HepG2 (cell line): Measurements from ENCODE around the gene ZNF91. TPM values are rescaled to one million over a fixed set of nuclear protein-coding genes. Genes with fewer than 3 reads are reported as not detected.
"Not testable (repeated sequence)": the region's sequence is repeated elsewhere in the genome, so short reads cannot be mapped to it uniquely, and the experiment has no call there.

Experiments used
- ATAC-seq: fragments of 200-7000 bp; cut with Tn5 transposase; 3 replicates; pipeline ENCODE4 v1.9.1; 2020; ENCODE audit warnings: mild to moderate bottlenecking, moderate library complexity
- BruUV-seq: library from RNA; stranded (reverse); fragments of 400-500 nt; replicated peaks from 2 replicates; lab custom pipeline; 2021; lab: Mats Ljungman, UMichigan
- CTCF ChIA-PET: fragments of 300-600 bp; formaldehyde crosslinking; extraction: SDS; loops from one replicate; lab custom pipeline; 2021; ENCODE audit warnings: low total read pairs, inconsistent platforms, low intra/inter-chr PET ratio; lab: Yijun Ruan, JAX
- POLR2A ChIA-PET: fragments of 350-600 bp; sonication (Branson Sonifier 250); formaldehyde crosslinking; loops from one replicate; lab custom pipeline; 2020; ENCODE audit warnings: antibody characterized with exemption, inconsistent platforms; lab: Yijun Ruan, JAX
- DNase-seq: peaks from one replicate; pipeline ENCODE4 v3.0.0-alpha.2; 2015; ENCODE audit warnings: low spot score
- FAIRE-seq: peaks from 3 replicates; lab custom pipeline; 2011; peaks lifted over from hg19 to GRCh38; lab: Jason Lieb, UNC
- H2AFZ ChIP-seq: one replicate; pipeline ENCODE4 v1.6.1; 2011; ENCODE audit warnings: low read length, inconsistent platforms
- H3K27ac ChIP-seq: fragments of 300-600 bp; 3 replicates; pipeline ENCODE4 v1.8.0; 2011; ENCODE audit warnings: mixed run types, mild to moderate bottlenecking, mixed read lengths, low read length, inconsistent platforms; ENCODE audit not compliant: insufficient read depth; ENCODE audit errors: extremely low read length
- H3K27me3 ChIP-seq, 2 experiments: fragments of 200-600 bp in 1 of 2; 2 replicates in 1 of 2; 3 replicates in 1 of 2; pipeline versions ENCODE4 v1.6.0 to v1.8.0; 2011; ENCODE audit warnings: low read length in 2 of 2, mild to moderate bottlenecking in 2 of 2, moderate library complexity in 2 of 2, inconsistent platforms in 1 of 2; ENCODE audit not compliant: insufficient read depth in 2 of 2, control insufficient read depth in 1 of 2
- H3K36me3 ChIP-seq, 2 experiments: fragments of 200-600 bp in 1 of 2; replicated peaks in 1 of 2; 2 replicates in 1 of 2; 3 replicates in 1 of 2; pipeline versions ENCODE4 v1.5.1 to v1.8.0; 2011; ENCODE audit warnings: low read length in 2 of 2, inconsistent platforms in 1 of 2; ENCODE audit not compliant: insufficient read depth in 2 of 2, control insufficient read depth in 1 of 2
- H3K4me1 ChIP-seq: 2 replicates; pipeline ENCODE4 v1.5.1; 2012; ENCODE audit warnings: low read length, inconsistent platforms; ENCODE audit not compliant: insufficient read depth
- H3K4me2 ChIP-seq: 2 replicates; pipeline ENCODE4 v1.6.0; 2011; ENCODE audit warnings: low read depth, low read length, inconsistent platforms
- H3K4me3 ChIP-seq, 3 experiments: fragments of 200-600 bp in 1 of 3; sonication (generic), shearing (Covaris generic) in 1 of 3; replicated peaks in 1 of 3; 2 replicates each; pipeline ENCODE4 v1.5.1; 2011 to 2016; ENCODE audit warnings: low read length in 3 of 3, inconsistent platforms in 2 of 3, low read depth in 2 of 3, mild to moderate bottlenecking in 2 of 3, control low read depth in 1 of 3, mixed read lengths in 1 of 3; ENCODE audit not compliant: insufficient read depth in 1 of 3
- H3K79me2 ChIP-seq: one replicate; pipeline ENCODE4 v1.6.1; 2011; ENCODE audit warnings: low read length, inconsistent platforms; ENCODE audit not compliant: insufficient read depth
- H3K9ac ChIP-seq: 2 replicates; pipeline ENCODE4 v1.6.0; 2011; ENCODE audit warnings: mild to moderate bottlenecking, low read depth, low read length, inconsistent platforms; ENCODE audit not compliant: insufficient read depth
- H3K9me3 ChIP-seq: 2 replicates; pipeline ENCODE4 v1.5.1; 2012; ENCODE audit warnings: mild to moderate bottlenecking, low read length
- H4K20me1 ChIP-seq: 2 replicates; pipeline ENCODE4 v1.6.0; 2011; ENCODE audit warnings: inconsistent platforms, mild to moderate bottlenecking, low read length, moderate library complexity; ENCODE audit not compliant: insufficient read depth
- POLR2AphosphoS2 ChIP-seq: IDR thresholded peaks from 2 replicates; pipeline ENCODE4 v1.6.1; 2011; ENCODE audit warnings: low read depth, low read length, improper control_type of control experiment
- STAG1 ChIP-seq: sonication (generic); formaldehyde crosslinking; IDR thresholded peaks from 2 replicates; pipeline ENCODE4 v1.4.0; 2020; ENCODE audit warnings: missing genetic modification reagents
- WGBS: methylation state at CpG from one replicate; pipeline ENCODE4 v1.1.6; 2017; ENCODE audit warnings: low lambda C conversion rate; 5-methylcytosine and 5-hydroxymethylcytosine counted together
- in situ Hi-C: cut with HindIII; loops from 2 replicates; pipeline ENCODE4 v1.10.0; 2017; ENCODE audit warnings: low pct_unique_long_range_greater_than_20kb; ENCODE audit not compliant: extremely low pct_ligation_motif_present
- intact Hi-C: fragments of 100-400 bp; cut with micrococcal nuclease; formaldehyde crosslinking; loops from one replicate; pipeline ENCODE4 v1.10.0; 2022; ENCODE audit not compliant: unreplicated experiment
- polyA plus RNA-seq, 8 experiments: library from polyadenylated mRNA; depleted of rRNA in 3 of 8; stranded (reverse) in 7 of 8; unstranded in 1 of 8; fragments of >200 nt; fragmentation: Illumina TruSeq in 4 of 8; extraction: Trizol in 4 of 8; gene quantifications; 2 replicates each; pipeline versions ENCODE4 v1.2.1 to v1.2.3, GENCODE V29; 2011 to 2016; ENCODE audit warnings: low read depth in 4 of 8, missing spikeins in 1 of 8, mixed read lengths in 1 of 8; ENCODE audit not compliant: insufficient read depth in 1 of 8
- total RNA-seq, 5 experiments: library from RNA; depleted of rRNA; stranded (reverse); fragments of >200 nt; fragmentation: Illumina TruSeq; extraction: Trizol; gene quantifications; 2 replicates each; pipeline ENCODE4 v1.2.3, GENCODE V29; 2016; ENCODE audit warnings: low read depth in 1 of 5
- TF ChIP-seq, protein P1 (sequence below): sonication (generic); formaldehyde crosslinking; IDR thresholded peaks from 2 replicates; pipeline ENCODE4 v1.4.0; 2020; ENCODE audit warnings: missing genetic modification reagents
- TF ChIP-seq, protein P2 (sequence below): sonication (generic); formaldehyde crosslinking; IDR thresholded peaks from 2 replicates; pipeline ENCODE4 v1.5.0; 2020; ENCODE audit warnings: mild to moderate bottlenecking, missing genetic modification reagents, moderate library complexity

ZNF91 gene
- total and polyA plus RNA-seq, 2 of the 13 experiments (the other 11 are each of a cell fraction or from before 2014, with no cell fraction given): 19.4 to 21.5 TPM

DNA sequence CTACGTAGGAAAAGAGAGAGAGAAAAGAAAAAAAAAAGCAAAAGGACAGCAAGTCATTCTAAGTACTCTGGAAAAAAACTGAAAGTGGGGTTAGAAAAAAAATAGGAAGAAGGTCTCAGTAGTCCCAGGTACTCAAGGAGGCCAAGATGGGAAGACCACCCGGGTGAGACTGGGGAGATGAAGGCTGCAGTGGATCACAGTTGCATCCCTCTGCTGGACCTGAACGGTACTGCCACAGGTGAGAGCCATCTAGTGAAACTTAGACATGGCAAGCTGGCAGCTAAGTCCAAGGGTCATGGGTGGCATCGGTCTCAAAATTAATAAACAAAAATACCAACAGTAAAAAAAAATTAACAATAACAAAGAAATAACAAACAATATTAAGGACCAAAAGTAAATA, 41.0 kb upstream of the ZNF91 start (continued):
- TF ChIP-seq, protein P1, sequence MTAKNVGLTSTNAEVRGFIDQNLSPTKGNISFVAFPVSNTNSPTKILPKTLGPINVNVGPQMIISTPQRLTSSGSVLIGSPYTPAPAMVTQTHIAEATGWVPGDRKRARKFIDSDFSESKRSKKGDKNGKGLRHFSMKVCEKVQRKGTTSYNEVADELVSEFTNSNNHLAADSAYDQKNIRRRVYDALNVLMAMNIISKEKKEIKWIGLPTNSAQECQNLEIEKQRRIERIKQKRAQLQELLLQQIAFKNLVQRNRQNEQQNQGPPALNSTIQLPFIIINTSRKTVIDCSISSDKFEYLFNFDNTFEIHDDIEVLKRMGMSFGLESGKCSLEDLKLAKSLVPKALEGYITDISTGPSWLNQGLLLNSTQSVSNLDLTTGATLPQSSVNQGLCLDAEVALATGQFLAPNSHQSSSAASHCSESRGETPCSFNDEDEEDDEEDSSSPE (CRISPR knock-in tag): no peak

DNA sequence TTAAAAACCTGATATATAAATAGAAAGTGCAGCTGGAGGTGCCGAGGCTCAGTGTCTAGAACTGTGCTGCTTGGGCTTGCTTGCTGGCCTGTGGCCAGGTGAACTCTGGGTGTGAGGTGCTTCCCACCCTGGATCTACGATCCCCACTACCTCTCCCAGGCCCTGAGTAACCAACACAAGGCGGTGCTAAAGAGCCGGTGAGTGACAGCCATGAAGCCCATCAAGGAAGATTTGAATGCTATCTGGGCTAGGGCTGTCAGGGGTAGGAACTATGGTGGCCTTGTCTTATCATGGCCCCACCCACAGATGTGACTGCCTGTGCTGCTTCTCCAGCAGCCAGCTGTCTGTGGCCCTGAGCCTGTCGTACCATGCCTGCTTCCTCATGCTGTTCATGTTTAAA, 25.6 kb upstream of the ZNF91 start:
- Histone ChIP-seq H3K4me2 (no peak overlapping the region), H3K27ac (no peak overlapping the region), H3K79me2 (no peaks in the 10 kb centered on the region), H3K27me3 (no peaks in the 10 kb centered on the region), H4K20me1 (no peaks in the 10 kb centered on the region), H3K9ac (no peak overlapping the region), H3K9me3 (peaks cover 28% of the 10 kb centered on the region), H3K36me3 (no peaks in the 10 kb centered on the region), H3K4me1 (no peaks in the 10 kb centered on the region), H2AFZ (no peak overlapping the region), H3K4me3 (no peak overlapping the region)
- ATAC-seq (peak; percentile 39; the same call in 2 of the 3 replicates), DNase-seq (no peak), FAIRE-seq (no peak)
- BruUV-seq: no TSS peak
- ChIA-PET CTCF (no interaction called here), POLR2A (no interaction called here)
- intact Hi-C loops (no loop called here), in situ Hi-C loops (no loop called here)
- 18% methylated on average over 2 of the region's 5 CpGs for WGBS
- peak; percentile 22; the same call in 1 of the 2 replicates for TF ChIP-seq STAG1 (CRISPR knock-in tag)
- TF ChIP-seq, protein P2, sequence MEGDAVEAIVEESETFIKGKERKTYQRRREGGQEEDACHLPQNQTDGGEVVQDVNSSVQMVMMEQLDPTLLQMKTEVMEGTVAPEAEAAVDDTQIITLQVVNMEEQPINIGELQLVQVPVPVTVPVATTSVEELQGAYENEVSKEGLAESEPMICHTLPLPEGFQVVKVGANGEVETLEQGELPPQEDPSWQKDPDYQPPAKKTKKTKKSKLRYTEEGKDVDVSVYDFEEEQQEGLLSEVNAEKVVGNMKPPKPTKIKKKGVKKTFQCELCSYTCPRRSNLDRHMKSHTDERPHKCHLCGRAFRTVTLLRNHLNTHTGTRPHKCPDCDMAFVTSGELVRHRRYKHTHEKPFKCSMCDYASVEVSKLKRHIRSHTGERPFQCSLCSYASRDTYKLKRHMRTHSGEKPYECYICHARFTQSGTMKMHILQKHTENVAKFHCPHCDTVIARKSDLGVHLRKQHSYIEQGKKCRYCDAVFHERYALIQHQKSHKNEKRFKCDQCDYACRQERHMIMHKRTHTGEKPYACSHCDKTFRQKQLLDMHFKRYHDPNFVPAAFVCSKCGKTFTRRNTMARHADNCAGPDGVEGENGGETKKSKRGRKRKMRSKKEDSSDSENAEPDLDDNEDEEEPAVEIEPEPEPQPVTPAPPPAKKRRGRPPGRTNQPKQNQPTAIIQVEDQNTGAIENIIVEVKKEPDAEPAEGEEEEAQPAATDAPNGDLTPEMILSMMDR (CRISPR knock-in tag): peak; percentile 33
- TF ChIP-seq POLR2AphosphoS2: no peak
- TF ChIP-seq, all 625 proteins: peak for 2

DNA sequence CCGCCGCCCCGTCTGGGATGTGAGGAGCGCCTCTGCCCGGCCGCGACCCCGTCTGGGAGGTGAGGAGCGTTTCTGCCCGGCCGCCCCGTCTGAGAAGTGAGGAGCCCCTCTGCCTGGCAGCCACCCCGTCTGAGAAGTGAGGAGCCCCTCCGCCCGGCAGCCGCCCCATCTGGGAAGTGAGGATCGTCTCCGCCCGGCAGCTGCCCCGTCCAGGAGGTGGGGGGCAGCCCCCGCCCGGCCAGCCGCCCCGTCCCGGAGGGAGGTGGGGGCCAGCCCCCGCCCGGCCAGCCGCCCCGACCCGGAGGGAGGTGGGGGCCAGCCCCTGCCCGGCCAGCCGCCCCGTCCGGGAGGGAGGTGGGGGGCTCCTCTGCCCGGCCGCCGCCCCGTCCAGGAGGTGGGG, 24.0 kb upstream of the ZNF91 start:
- in situ Hi-C loops, CTCF ChIA-PET, BruUV-seq, POLR2A ChIA-PET, H3K9ac ChIP-seq, H3K4me3 ChIP-seq, H4K20me1 ChIP-seq, H3K27me3 ChIP-seq, H3K4me1 ChIP-seq, H2AFZ ChIP-seq, H3K79me2 ChIP-seq, H3K27ac ChIP-seq, DNase-seq, H3K4me2 ChIP-seq, FAIRE-seq, intact Hi-C loops, ATAC-seq, H3K36me3 ChIP-seq: not testable (repeated sequence)
- no CpG with 5 or more reads among the region's 38 CpGs for WGBS
- peaks cover 24% of the 10 kb centered on the region for H3K9me3 ChIP-seq
